Natural killer cell (primary cell): Measurements from ENCODE around the gene RAB30. TPM values are rescaled to one million over a fixed set of nuclear protein-coding genes. Genes with fewer than 3 reads are reported as not detected.

ENCODE experiments used
- ATAC-seq, 3 donors: fragments of 150-1000 bp in 2 of 3; fragments of 200-7000 bp in 1 of 3; cut with Tn5 transposase; 1 replicate in 1 of 3; 2 replicates in 2 of 3; pipeline ENCODE4 v1.10.0; 2021; ENCODE audit warnings: mild to moderate bottlenecking in 2 of 3, moderate library complexity in 2 of 3
- DNase-seq, 2 donors: peaks; one replicate each; pipeline versions ENCODE4 v3.0.0 to v3.0.0-alpha.2; 2013 to 2021; ENCODE audit warnings: mixed read lengths in 1 of 2
- H3K27ac ChIP-seq: one replicate; pipeline ENCODE4 v1.5.1; 2013; ENCODE audit warnings: mild to moderate bottlenecking, low read length
- H3K27me3 ChIP-seq: one replicate; pipeline ENCODE4 v1.6.1; 2013; ENCODE audit warnings: low read length; ENCODE audit not compliant: control insufficient read depth, insufficient read depth
- H3K36me3 ChIP-seq: one replicate; pipeline ENCODE4 v1.6.1; 2013; ENCODE audit warnings: low read length; ENCODE audit not compliant: control insufficient read depth, insufficient read depth
- H3K4me1 ChIP-seq: one replicate; pipeline ENCODE4 v1.6.1; 2013; ENCODE audit warnings: low read length; ENCODE audit not compliant: control insufficient read depth, insufficient read depth
- H3K4me3 ChIP-seq: one replicate; pipeline ENCODE4 v1.5.1; 2013; ENCODE audit warnings: low read length
- H3K9me3 ChIP-seq: one replicate; pipeline ENCODE4 v1.6.1; 2013; ENCODE audit warnings: low read length; ENCODE audit not compliant: control insufficient read depth, insufficient read depth
- H3K27ac Mint-ChIP-seq, 2 donors: one replicate each; pipeline ENCODE4 v1.8.0; 2022; ENCODE audit warnings: mild to moderate bottlenecking in 2 of 2, mixed read lengths in 2 of 2, moderate library complexity in 1 of 2
- H3K27me3 Mint-ChIP-seq, 2 donors: one replicate each; pipeline ENCODE4 v1.8.0; 2022; ENCODE audit warnings: low read depth in 2 of 2, mixed read lengths in 2 of 2
- H3K36me3 Mint-ChIP-seq: one replicate; pipeline ENCODE4 v1.8.0; 2022; ENCODE audit warnings: mixed read lengths
- H3K4me1 Mint-ChIP-seq, 2 donors: one replicate each; pipeline ENCODE4 v1.8.0; 2022; ENCODE audit warnings: mixed read lengths in 2 of 2
- H3K4me3 Mint-ChIP-seq: one replicate; pipeline ENCODE4 v1.8.0; 2022; ENCODE audit warnings: mild to moderate bottlenecking, moderate library complexity, mixed read lengths
- H3K9me3 Mint-ChIP-seq, 2 donors: one replicate each; pipeline ENCODE4 v1.8.0; 2022; ENCODE audit warnings: mixed read lengths in 2 of 2
- CTCF ChIP-seq: fragments of 200-600 bp; IDR thresholded peaks from one replicate; pipeline ENCODE4 v1.8.0; 2022; ENCODE audit warnings: antibody characterized with exemption
- whole genome bisulfite sequencing: methylation state at CpG from one replicate; pipeline ENCODE4 v1.1.7; 2013; ENCODE audit warnings: missing lambda C conversion rate; ENCODE audit not compliant: insufficient coverage; 5-methylcytosine and 5-hydroxymethylcytosine counted together
- intact Hi-C: fragments of 100-400 bp; cut with micrococcal nuclease; formaldehyde crosslinking; loops from one replicate; pipeline ENCODE4 v1.14.2; 2022
- total RNA-seq, 4 donors: library from RNA; stranded (reverse); fragments of 120-200 nt in 1 of 4; gene quantifications; one replicate each; pipeline versions ENCODE4 v1.2.3 to v1.2.4, GENCODE V29; 2013 to 2022

Gene RAB30
- total RNA-seq, 3 donors from 2014 or later (not counting 1 experiment from before 2014, with no cell fraction given), result 10.2 to 23.3 (median 20.5) TPM

DNA sequence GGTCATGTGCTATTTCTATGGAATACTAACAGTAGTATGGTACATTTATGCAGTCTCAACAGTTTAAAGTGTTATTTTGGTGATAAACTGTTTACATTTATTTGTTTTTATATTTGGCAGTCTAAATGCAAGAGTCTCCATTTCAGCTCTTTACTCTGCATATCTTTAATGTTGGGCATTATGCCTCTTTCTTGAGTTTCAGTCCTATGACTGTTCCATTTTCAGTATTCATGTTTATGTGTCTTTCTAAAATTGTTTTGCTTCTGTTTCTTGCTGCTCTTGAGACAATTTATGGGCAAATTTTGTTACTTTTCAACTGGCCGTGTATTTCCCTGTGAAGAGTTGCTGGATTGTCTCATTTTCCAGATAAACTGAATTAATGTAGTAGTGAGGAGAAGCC is 6.6 kb upstream of the RAB30 start:
- peak overlapping the region; percentile 36 to 41 for H3K27ac Mint-ChIP-seq
- peaks cover 13 to 18% of the 10 kb centered on the region in 2 donors for H3K4me1 Mint-ChIP-seq
- DNase-seq (no peak), ATAC-seq (no peak)
- H3K36me3 Mint-ChIP-seq, result peaks cover 7% of the 10 kb centered on the region
- Histone ChIP-seq H3K4me1 (no peaks in the 10 kb centered on the region), H3K9me3 (no peaks in the 10 kb centered on the region), H3K36me3 (peaks cover 8% of the 10 kb centered on the region), H3K27ac (no peak overlapping the region), H3K27me3 (no peaks in the 10 kb centered on the region), H3K4me3 (no peak overlapping the region)
- intact Hi-C loops, result no loop called here
- no peaks in the 10 kb centered on the region for H3K9me3 Mint-ChIP-seq
- no peaks in the 10 kb centered on the region for H3K27me3 Mint-ChIP-seq
- 100% methylated on average over 1 of the region's 1 CpG for WGBS
- H3K4me3 Mint-ChIP-seq, result no peak overlapping the region
- no peak for TF ChIP-seq CTCF

- H3K9me3 ChIP-seq, result no peaks in the 10 kb centered on the region
- ATAC-seq (no peak), DNase-seq (no peak)
- Mint-ChIP-seq H3K27me3 (peaks cover 4% of the 10 kb centered on the region in 2 donors), H3K9me3 (no peaks in the 10 kb centered on the region), H3K36me3 (peaks cover 7% of the 10 kb centered on the region), H3K4me1 (peaks cover 6 to 17% of the 10 kb centered on the region in 2 donors), H3K4me3 (no peak overlapping the region), H3K27ac (no peak overlapping the region)
- peaks cover 20% of the 10 kb centered on the region for H3K4me1 ChIP-seq
- TF ChIP-seq CTCF, result no peak
- no peaks in the 10 kb centered on the region for H3K27me3 ChIP-seq
- intact Hi-C loops, result loop anchor here (2.0 kb wide), 1 partner anchor 43 kb away; no protein-coding TSS in a partner anchor
- no peak overlapping the region for H3K4me3 ChIP-seq
- peaks cover 8% of the 10 kb centered on the region for H3K36me3 ChIP-seq
- H3K27ac ChIP-seq, result no peak overlapping the region
Observed at GRCh38 chr11:83073884-83074283, 2.2 kb upstream of the RAB30 start.

DNA sequence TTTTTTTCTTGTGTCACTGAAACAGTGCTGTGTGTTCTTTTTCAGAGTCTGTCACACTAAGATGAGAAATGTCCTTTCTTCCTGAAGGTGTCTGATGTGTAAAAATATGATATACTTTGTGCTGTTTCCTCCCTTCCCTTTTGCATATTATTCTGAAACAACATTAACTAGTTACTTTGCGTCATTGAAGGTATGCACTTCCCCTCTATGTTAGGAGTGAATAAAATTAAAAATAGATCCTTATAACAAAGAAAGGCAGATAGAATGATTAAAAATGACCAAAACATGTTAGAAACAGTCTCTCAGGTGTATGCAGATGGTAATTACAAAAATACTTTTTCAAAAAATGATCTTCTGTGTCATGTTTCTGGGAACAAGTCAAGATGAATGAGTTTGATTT is 1.6 kb upstream of the RAB30 start:
- Mint-ChIP-seq H3K27ac (no peak overlapping the region), H3K27me3 (peaks cover 8 to 9% of the 10 kb centered on the region in 2 donors), H3K36me3 (peaks cover 7% of the 10 kb centered on the region), H3K4me3 (no peak overlapping the region), H3K4me1 (peaks cover 6 to 12% of the 10 kb centered on the region in 2 donors), H3K9me3 (no peaks in the 10 kb centered on the region)
- peaks cover 20% of the 10 kb centered on the region for H3K4me1 ChIP-seq
- intact Hi-C loops, result loop anchor here (2.0 kb wide), 1 partner anchor 44 kb away; no protein-coding TSS in a partner anchor
- H3K27ac ChIP-seq, result peak overlapping the region; percentile 90
- ATAC-seq, result no peak
- H3K27me3 ChIP-seq, result no peaks in the 10 kb centered on the region
- TF ChIP-seq CTCF, result no peak
- H3K9me3 ChIP-seq, result no peaks in the 10 kb centered on the region
- no peak overlapping the region for H3K4me3 ChIP-seq
- peak in 1 of 2 donors; percentile 16 for DNase-seq
- peaks cover 8% of the 10 kb centered on the region for H3K36me3 ChIP-seq
- WGBS, result no CpG with 5 or more reads among the region's 1 CpG
